SK-N-SH (cell line): ENCODE measurements around the gene DCLK1. TPM values are rescaled to one million over a fixed set of nuclear protein-coding genes. Genes with fewer than 3 reads are reported as not detected.

Experiments used
- CTCF ChIA-PET: fragments of 300-600, 350-600 bp; formaldehyde crosslinking; extraction: SDS; loops from one replicate; lab custom pipeline; 2021; lab: Yijun Ruan, JAX
- POLR2A ChIA-PET: fragments of 350-600 bp; sonication (Branson Sonifier 250); formaldehyde crosslinking; extraction: SDS; loops from one replicate; lab custom pipeline; 2020; ENCODE audit warnings: antibody characterized with exemption, inconsistent platforms; lab: Yijun Ruan, JAX
- DNase-seq: peaks from one replicate; pipeline ENCODE4 v3.0.0; 2012
- H2AFZ ChIP-seq: fragments of 200-600 bp; sonication (generic); 2 replicates; pipeline ENCODE4 v1.8.1; 2016; ENCODE audit warnings: antibody characterized with exemption, mild to moderate bottlenecking, low read depth
- H3F3A ChIP-seq: fragments of 200-600 bp; sonication (generic); replicated peaks from 2 replicates; pipeline ENCODE3; 2016; ENCODE audit warnings: antibody characterized with exemption, mild to moderate bottlenecking; ENCODE audit not compliant: insufficient read depth
- H3K27ac ChIP-seq, 2 experiments: fragments of 200-500 bp in 1 of 2; fragments of 200-600 bp in 1 of 2; sonication (Bioruptor generic) in 1 of 2; sonication (generic), shearing (Covaris generic) in 1 of 2; 2 replicates each; pipeline versions ENCODE4 v1.5.1 to v1.6.1; 2014 to 2016; ENCODE audit warnings: low read depth in 2 of 2, inconsistent platforms in 1 of 2, low read length in 1 of 2, mild to moderate bottlenecking in 1 of 2, mixed read lengths in 1 of 2
- H3K27me3 ChIP-seq: fragments of 200-600 bp; sonication (generic), shearing (Covaris generic); 2 replicates; pipeline ENCODE4 v1.6.1; 2016; ENCODE audit warnings: mixed run types; ENCODE audit not compliant: insufficient read depth
- H3K36me3 ChIP-seq, 2 experiments: fragments of 200-500 bp in 1 of 2; fragments of 200-600 bp in 1 of 2; sonication (Bioruptor generic) in 1 of 2; sonication (generic) in 1 of 2; replicated peaks in 1 of 2; 2 replicates each; pipeline versions ENCODE3 to v1.5.1; 2014 to 2016; ENCODE audit warnings: low read length in 1 of 2, mild to moderate bottlenecking in 1 of 2; ENCODE audit not compliant: insufficient read depth in 2 of 2, control insufficient read depth in 1 of 2
- H3K4me1 ChIP-seq, 2 experiments: fragments of 200-500 bp in 1 of 2; fragments of 200-600 bp in 1 of 2; sonication (Bioruptor generic) in 1 of 2; sonication (generic), shearing (Covaris generic) in 1 of 2; 2 replicates each; pipeline versions ENCODE4 v1.5.1 to v1.6.1; 2014 to 2016; ENCODE audit warnings: low read depth in 1 of 2, low read length in 1 of 2, mixed run types in 1 of 2; ENCODE audit not compliant: insufficient read depth in 2 of 2, control insufficient read depth in 1 of 2
- H3K4me2 ChIP-seq: fragments of 200-600 bp; sonication (generic), shearing (Covaris generic); 2 replicates; pipeline ENCODE4 v1.6.1; 2017; ENCODE audit warnings: mixed run types
- H3K4me3 ChIP-seq, 2 experiments: fragments of 200-500 bp in 1 of 2; fragments of 200-600 bp in 1 of 2; sonication (Bioruptor generic) in 1 of 2; sonication (generic), shearing (Covaris generic) in 1 of 2; 2 replicates each; pipeline versions ENCODE4 v1.5.1 to v1.8.1; 2014 to 2016; ENCODE audit warnings: low read depth in 2 of 2, inconsistent platforms in 1 of 2, low read length in 1 of 2, mild to moderate bottlenecking in 1 of 2, mixed read lengths in 1 of 2, moderate library complexity in 1 of 2
- H3K79me2 ChIP-seq: fragments of 200-600 bp; sonication (generic); 2 replicates; pipeline ENCODE4 v1.8.1; 2017; ENCODE audit warnings: mild to moderate bottlenecking; ENCODE audit not compliant: insufficient read depth
- H3K9ac ChIP-seq: fragments of 200-600 bp; sonication (generic); 2 replicates; pipeline ENCODE4 v1.6.1; 2017; ENCODE audit warnings: mixed run types
- H3K9me2 ChIP-seq: fragments of 200-600 bp; sonication (generic); 2 replicates; pipeline ENCODE4 v1.6.1; 2017; ENCODE audit warnings: mixed run types
- H3K9me3 ChIP-seq: fragments of 200-600 bp; sonication (generic); 2 replicates; pipeline ENCODE4 v1.6.1; 2017; ENCODE audit warnings: mixed run types, mild to moderate bottlenecking, moderate library complexity
- H4K20me1 ChIP-seq: fragments of 200-600 bp; sonication (generic); 2 replicates; pipeline ENCODE4 v1.6.1; 2017; ENCODE audit warnings: mild to moderate bottlenecking, mixed run types; ENCODE audit not compliant: insufficient read depth
- CTCF ChIP-seq: fragments of 200-600 bp; sonication (generic); IDR thresholded peaks from 2 replicates; pipeline ENCODE4 v1.6.1; 2017; ENCODE audit warnings: antibody characterized with exemption, mild to moderate bottlenecking, moderate library complexity
- EP300 ChIP-seq, 2 experiments: IDR thresholded peaks; 2 replicates each; pipeline versions ENCODE4 v1.4.0 to v1.6.1; 2012; ENCODE audit warnings: borderline replicate concordance in 1 of 2, low read depth in 1 of 2, low read length in 1 of 2
- EZH2phosphoT487 ChIP-seq: fragments of 200-600 bp; sonication (generic); IDR thresholded peaks from 2 replicates; pipeline ENCODE4 v1.6.1; 2017; ENCODE audit warnings: low read depth, mixed run types, mild to moderate bottlenecking, antibody characterized with exemption, moderate library complexity, borderline replicate concordance
- FOSL2 ChIP-seq: IDR thresholded peaks from 2 replicates; pipeline ENCODE4 v1.4.0; 2012; ENCODE audit warnings: low read depth, mild to moderate bottlenecking, moderate library complexity, borderline replicate concordance
- FOXJ3 ChIP-seq: sonication (generic); formaldehyde crosslinking; IDR thresholded peaks from 2 replicates; pipeline ENCODE4 v1.5.1; 2020; ENCODE audit warnings: mild to moderate bottlenecking, missing genetic modification reagents
- FOXM1 ChIP-seq: IDR thresholded peaks from 2 replicates; pipeline ENCODE4 v1.4.0; 2012; ENCODE audit warnings: low read depth, mild to moderate bottlenecking
- GABPA ChIP-seq: IDR thresholded peaks from 2 replicates; pipeline ENCODE4 v1.4.0; 2012; ENCODE audit warnings: low read depth, mild to moderate bottlenecking
- IRF3 ChIP-seq: fragments of 150-350 bp; IDR thresholded peaks from 2 replicates; pipeline ENCODE4 v1.6.1; 2016; ENCODE audit warnings: mild to moderate bottlenecking, low read depth, low read length
- JUND ChIP-seq: IDR thresholded peaks from 2 replicates; pipeline ENCODE4 v1.4.0; 2012
- MAX ChIP-seq: IDR thresholded peaks from 2 replicates; pipeline ENCODE4 v1.4.0; 2012; ENCODE audit warnings: low read depth
- MEF2A ChIP-seq: IDR thresholded peaks from 2 replicates; pipeline ENCODE4 v1.4.0; 2012; ENCODE audit warnings: low read depth, borderline replicate concordance
- NFIC ChIP-seq: IDR thresholded peaks from 2 replicates; pipeline ENCODE4 v1.4.0; 2012; ENCODE audit warnings: borderline replicate concordance
- NRF1 ChIP-seq: IDR thresholded peaks from 2 replicates; pipeline ENCODE4 v1.6.1; 2012; ENCODE audit warnings: low read depth, mild to moderate bottlenecking, low read length
- POLR2AphosphoS5 ChIP-seq: IDR thresholded peaks from 2 replicates; pipeline ENCODE4 v1.6.1; 2012; ENCODE audit warnings: low read depth, low read length
- RAD21 ChIP-seq: IDR thresholded peaks from 2 replicates; pipeline ENCODE4 v1.6.1; 2012; ENCODE audit warnings: mild to moderate bottlenecking, low read length
- RCOR1 ChIP-seq: fragments of 150-350 bp; IDR thresholded peaks from 2 replicates; pipeline ENCODE4 v1.6.1; 2017; ENCODE audit warnings: antibody characterized with exemption, low read length
- RXRA ChIP-seq: IDR thresholded peaks from 2 replicates; pipeline ENCODE4 v1.4.0; 2012; ENCODE audit warnings: low read depth, mild to moderate bottlenecking, borderline replicate concordance
- SIN3A ChIP-seq: IDR thresholded peaks from 2 replicates; pipeline ENCODE4 v1.6.1; 2012; ENCODE audit warnings: low read depth, mild to moderate bottlenecking, low read length, moderate library complexity, borderline replicate concordance
- SMC3 ChIP-seq: IDR thresholded peaks from 2 replicates; pipeline ENCODE4 v1.6.1; 2012; ENCODE audit warnings: low read depth, low read length, improper control_type of control experiment
- TAF1 ChIP-seq: IDR thresholded peaks from 2 replicates; pipeline ENCODE4 v1.6.1; 2012; ENCODE audit warnings: low read depth, mild to moderate bottlenecking, low read length, moderate library complexity, borderline replicate concordance
- TCF12 ChIP-seq: IDR thresholded peaks from 2 replicates; pipeline ENCODE4 v1.4.0; 2012
- TEAD4 ChIP-seq: IDR thresholded peaks from 2 replicates; pipeline ENCODE4 v1.4.0; 2012; ENCODE audit warnings: mild to moderate bottlenecking, borderline replicate concordance; ENCODE audit not compliant: insufficient read depth
- YY1 ChIP-seq: IDR thresholded peaks from 2 replicates; pipeline ENCODE4 v1.4.0; 2012; ENCODE audit warnings: low read depth, mild to moderate bottlenecking
- ZBTB33 ChIP-seq: IDR thresholded peaks from 2 replicates; pipeline ENCODE4 v1.4.0; 2012; ENCODE audit warnings: low read depth, borderline replicate concordance
- WGBS: methylation state at CpG from one replicate; pipeline ENCODE4 v1.1.6; 2017; ENCODE audit warnings: low lambda C conversion rate; 5-methylcytosine and 5-hydroxymethylcytosine counted together
- polyA plus RNA-seq, 3 experiments: library from polyadenylated mRNA; depleted of rRNA; stranded (reverse); fragments of >200 nt; gene quantifications; 2 replicates each; pipeline ENCODE4 v1.2.3, GENCODE V29; 2012
- TF ChIP-seq, protein P1 (sequence below): IDR thresholded peaks from 2 replicates; pipeline ENCODE4; 2012
- TF ChIP-seq, protein P2 (sequence below): IDR thresholded peaks from 2 replicates; pipeline ENCODE4 v1.4.0; 2012; ENCODE audit warnings: low read depth, borderline replicate concordance
- TF ChIP-seq, protein P3 (sequence below): fragments of 150-350 bp; IDR thresholded peaks from 2 replicates; pipeline ENCODE4 v1.6.1; 2017; ENCODE audit warnings: antibody characterized with exemption, low read length, low read depth, borderline replicate concordance

The DCLK1 gene
- polyA plus RNA-seq, 1 of the 3 experiments (the other 2 are of a cell fraction), result 1.1 TPM

DNA sequence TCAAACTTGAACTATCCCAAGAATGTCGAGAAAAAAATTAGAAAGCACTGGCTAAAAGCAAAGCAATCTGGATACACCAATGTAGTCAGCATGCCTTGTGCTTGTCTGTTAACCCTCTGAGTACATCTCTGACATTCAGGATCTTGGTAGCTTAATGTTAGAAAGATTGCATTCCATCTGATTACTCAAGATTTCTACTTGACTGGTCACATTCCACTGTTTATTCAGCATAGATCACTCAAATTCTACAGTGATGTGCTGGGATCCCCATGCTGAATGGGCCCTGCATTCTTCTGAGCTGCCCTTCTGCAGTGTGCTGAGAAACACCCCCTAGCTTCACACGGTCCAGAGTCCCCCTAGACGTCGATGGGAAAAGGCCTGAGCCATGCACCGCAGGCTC, 359.3 kb downstream of the DCLK1 start:
- TF ChIP-seq, protein P1, sequence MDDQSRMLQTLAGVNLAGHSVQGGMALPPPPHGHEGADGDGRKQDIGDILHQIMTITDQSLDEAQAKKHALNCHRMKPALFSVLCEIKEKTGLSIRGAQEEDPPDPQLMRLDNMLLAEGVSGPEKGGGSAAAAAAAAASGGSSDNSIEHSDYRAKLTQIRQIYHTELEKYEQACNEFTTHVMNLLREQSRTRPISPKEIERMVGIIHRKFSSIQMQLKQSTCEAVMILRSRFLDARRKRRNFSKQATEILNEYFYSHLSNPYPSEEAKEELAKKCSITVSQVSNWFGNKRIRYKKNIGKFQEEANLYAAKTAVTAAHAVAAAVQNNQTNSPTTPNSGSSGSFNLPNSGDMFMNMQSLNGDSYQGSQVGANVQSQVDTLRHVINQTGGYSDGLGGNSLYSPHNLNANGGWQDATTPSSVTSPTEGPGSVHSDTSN, result peak; percentile 93
- TF ChIP-seq RAD21 (no peak), SIN3A (0 out of 2 replicates have a peak, but pooled peaks have one; percentile 36), RXRA (no peak; the same call in 1 of the 2 replicates), TEAD4 (no peak; the same call in none of the 2 replicates), TAF1 (no peak), IRF3 (no peak), EP300 (IDR thresholded peaks at IDR 0.05; ENCODE audit: borderline replicate concordance in 1 of 2, low read depth in 1 of 2, low read length in 1 of 2) (peak in 1 of 2 experiments; percentile 64; a peak in 1 of 4 replicates), MEF2A (no peak), YY1 (no peak), GABPA (no peak), MAX (peak; percentile 69; the same call in 1 of the 2 replicates), FOXJ3 (CRISPR knock-in tag) (no peak), RCOR1 (no peak), EZH2phosphoT487 (no peak), FOXM1 (0 out of 2 replicates have a peak, but pooled peaks have one; percentile 49), TCF12 (peak; percentile 84), SMC3 (no peak), ZBTB33 (no peak), JUND (peak; percentile 66), NFIC (0 out of 2 replicates have a peak, but pooled peaks have one; percentile 41), POLR2AphosphoS5 (peak; percentile 43; the same call in 1 of the 2 replicates), NRF1 (no peak), CTCF (no peak), FOSL2 (peak; percentile 66; the same call in 1 of the 2 replicates)
- TF ChIP-seq, protein P2, sequence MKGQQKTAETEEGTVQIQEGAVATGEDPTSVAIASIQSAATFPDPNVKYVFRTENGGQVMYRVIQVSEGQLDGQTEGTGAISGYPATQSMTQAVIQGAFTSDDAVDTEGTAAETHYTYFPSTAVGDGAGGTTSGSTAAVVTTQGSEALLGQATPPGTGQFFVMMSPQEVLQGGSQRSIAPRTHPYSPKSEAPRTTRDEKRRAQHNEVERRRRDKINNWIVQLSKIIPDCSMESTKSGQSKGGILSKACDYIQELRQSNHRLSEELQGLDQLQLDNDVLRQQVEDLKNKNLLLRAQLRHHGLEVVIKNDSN, result no peak
- TF ChIP-seq, protein P3, sequence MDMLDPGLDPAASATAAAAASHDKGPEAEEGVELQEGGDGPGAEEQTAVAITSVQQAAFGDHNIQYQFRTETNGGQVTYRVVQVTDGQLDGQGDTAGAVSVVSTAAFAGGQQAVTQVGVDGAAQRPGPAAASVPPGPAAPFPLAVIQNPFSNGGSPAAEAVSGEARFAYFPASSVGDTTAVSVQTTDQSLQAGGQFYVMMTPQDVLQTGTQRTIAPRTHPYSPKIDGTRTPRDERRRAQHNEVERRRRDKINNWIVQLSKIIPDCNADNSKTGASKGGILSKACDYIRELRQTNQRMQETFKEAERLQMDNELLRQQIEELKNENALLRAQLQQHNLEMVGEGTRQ, result no peak
- H2AFZ ChIP-seq, result no peak overlapping the region
- ChIA-PET CTCF (interaction anchor here (0.5 kb wide), 1 partner anchor 120 kb away, joined by 3 read pairs; no protein-coding TSS in a partner anchor), POLR2A (no interaction called here)
- no peaks in the 10 kb centered on the region for H3K9me2 ChIP-seq
- no peaks in the 10 kb centered on the region for H3K27me3 ChIP-seq
- H3K79me2 ChIP-seq, result no peaks in the 10 kb centered on the region
- H3K4me2 ChIP-seq, result peak overlapping the region; percentile 27; the same call in 1 of the 2 replicates
- H3K9me3 ChIP-seq, result no peaks in the 10 kb centered on the region
- H3K4me1 ChIP-seq, result peaks cover 8 to 9% of the 10 kb centered on the region in 2 experiments; a peak in 3 of 4 replicates
- H3K9ac ChIP-seq, result peak overlapping the region; percentile 12; the same call in 1 of the 2 replicates
- no peaks in the 10 kb centered on the region for H3K36me3 ChIP-seq
- DNase-seq, result no peak
- 20% methylated on average over 5 of the region's 5 CpGs for WGBS
- peak overlapping the region; percentile 53 to 71; a peak in 3 of 4 replicates for H3K27ac ChIP-seq
- no peak overlapping the region for H3K4me3 ChIP-seq
- H3F3A ChIP-seq, result peaks cover 9% of the 10 kb centered on the region
- H4K20me1 ChIP-seq, result no peaks in the 10 kb centered on the region
